AG04450 (cell line): Measurements from ENCODE around the gene SLC39A11. TPM values are rescaled to one million over a fixed set of nuclear protein-coding genes. Genes with fewer than 3 reads are reported as not detected.

Experiments used
- CTCF ChIA-PET: fragments of 300-600, 350-600 bp; formaldehyde crosslinking; extraction: SDS; loops from one replicate; lab custom pipeline; 2022; ENCODE audit warnings: antibody characterized with exemption, inconsistent platforms; lab: Charles Lee
- POLR2A ChIA-PET: fragments of 350-600 bp; formaldehyde crosslinking; extraction: SDS; loops from one replicate; lab custom pipeline; 2021; ENCODE audit warnings: antibody characterized with exemption, inconsistent platforms; lab: Yijun Ruan, JAX
- DNase-seq: peaks from one replicate; pipeline ENCODE4 v3.0.0-alpha.2; 2011; ENCODE audit warnings: low read depth, low spot score
- H3K27ac ChIP-seq: one replicate; pipeline ENCODE4 v1.5.1; 2012; ENCODE audit warnings: low read depth, low read length, control low read depth
- H3K27me3 ChIP-seq: one replicate; pipeline ENCODE4 v1.6.0; 2012; ENCODE audit warnings: low read length; ENCODE audit not compliant: control insufficient read depth, insufficient read depth
- H3K4me3 ChIP-seq: 2 replicates; pipeline ENCODE4 v1.5.1; 2011; ENCODE audit warnings: mild to moderate bottlenecking, low read depth, low read length, control low read depth
- H3K9me3 ChIP-seq: 2 replicates; pipeline ENCODE4 v1.5.1; 2012; ENCODE audit warnings: low read length; ENCODE audit not compliant: control insufficient read depth, insufficient read depth
- polyA plus RNA-seq: library from polyadenylated mRNA; depleted of rRNA; stranded (reverse); fragments of >200 nt; gene quantifications from 2 replicates; pipeline ENCODE4 v1.2.3, GENCODE V29; 2011
- TF ChIP-seq, protein P1 (sequence below): IDR thresholded peaks from 2 replicates; pipeline ENCODE4 v1.5.1; 2011; ENCODE audit warnings: low read depth, low read length, control low read depth, inconsistent platforms

SLC39A11 gene
- polyA plus RNA-seq, 1 experiment = 18.0 TPM

GRCh38 chr17:72972263-72972951, 120.1 kb downstream of the SLC39A11 start:
- H3K9me3 ChIP-seq = no peaks in the 10 kb centered on the region; the same call in 1 of the 2 replicates
- TF ChIP-seq, protein P1, sequence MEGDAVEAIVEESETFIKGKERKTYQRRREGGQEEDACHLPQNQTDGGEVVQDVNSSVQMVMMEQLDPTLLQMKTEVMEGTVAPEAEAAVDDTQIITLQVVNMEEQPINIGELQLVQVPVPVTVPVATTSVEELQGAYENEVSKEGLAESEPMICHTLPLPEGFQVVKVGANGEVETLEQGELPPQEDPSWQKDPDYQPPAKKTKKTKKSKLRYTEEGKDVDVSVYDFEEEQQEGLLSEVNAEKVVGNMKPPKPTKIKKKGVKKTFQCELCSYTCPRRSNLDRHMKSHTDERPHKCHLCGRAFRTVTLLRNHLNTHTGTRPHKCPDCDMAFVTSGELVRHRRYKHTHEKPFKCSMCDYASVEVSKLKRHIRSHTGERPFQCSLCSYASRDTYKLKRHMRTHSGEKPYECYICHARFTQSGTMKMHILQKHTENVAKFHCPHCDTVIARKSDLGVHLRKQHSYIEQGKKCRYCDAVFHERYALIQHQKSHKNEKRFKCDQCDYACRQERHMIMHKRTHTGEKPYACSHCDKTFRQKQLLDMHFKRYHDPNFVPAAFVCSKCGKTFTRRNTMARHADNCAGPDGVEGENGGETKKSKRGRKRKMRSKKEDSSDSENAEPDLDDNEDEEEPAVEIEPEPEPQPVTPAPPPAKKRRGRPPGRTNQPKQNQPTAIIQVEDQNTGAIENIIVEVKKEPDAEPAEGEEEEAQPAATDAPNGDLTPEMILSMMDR = no peak
- POLR2A ChIA-PET = no interaction called here
- no peaks in the 10 kb centered on the region for H3K27me3 ChIP-seq
- no peak overlapping the region for H3K27ac ChIP-seq
- CTCF ChIA-PET = interaction anchor here (2.0 kb wide), 1 partner anchor 13 kb away, joined by 9 read pairs; no protein-coding TSS in a partner anchor
- no peak overlapping the region for H3K4me3 ChIP-seq
- no peak for DNase-seq

DNA sequence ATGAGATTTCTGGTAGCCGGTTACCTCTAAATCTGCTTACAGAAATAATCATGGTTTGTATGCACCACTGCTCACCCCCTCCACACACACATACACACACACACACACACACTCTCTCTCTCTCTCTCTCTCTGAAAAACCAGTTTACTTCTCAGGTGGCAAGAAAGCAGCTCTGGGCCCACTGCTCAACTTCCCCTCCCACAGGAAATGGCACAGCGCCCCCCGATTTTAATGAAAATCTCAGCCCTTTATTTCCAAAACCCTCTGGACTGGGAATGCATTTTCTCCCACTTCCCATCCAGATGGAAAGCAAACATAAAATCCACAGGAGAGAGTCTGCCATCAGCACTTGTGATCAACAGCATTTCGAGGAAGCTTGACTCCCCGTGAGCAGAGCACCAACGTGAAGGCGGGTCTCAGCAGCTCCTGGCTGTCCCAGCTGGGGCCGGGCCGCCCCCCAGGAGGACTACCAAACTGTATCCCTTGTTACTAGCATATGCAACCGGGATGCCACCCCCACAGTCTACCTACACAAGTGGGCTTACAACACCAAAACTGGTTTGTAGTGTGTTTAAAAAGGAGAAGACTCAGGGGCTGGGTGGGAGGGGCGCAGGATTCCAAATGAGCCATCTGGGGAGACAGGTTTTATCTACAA, 121.1 kb downstream of the SLC39A11 start:
- CTCF ChIA-PET = interaction anchor here (2.0 kb wide), 1 partner anchor 14 kb away, joined by 9 read pairs; no protein-coding TSS in a partner anchor
- POLR2A ChIA-PET = no interaction called here

DNA sequence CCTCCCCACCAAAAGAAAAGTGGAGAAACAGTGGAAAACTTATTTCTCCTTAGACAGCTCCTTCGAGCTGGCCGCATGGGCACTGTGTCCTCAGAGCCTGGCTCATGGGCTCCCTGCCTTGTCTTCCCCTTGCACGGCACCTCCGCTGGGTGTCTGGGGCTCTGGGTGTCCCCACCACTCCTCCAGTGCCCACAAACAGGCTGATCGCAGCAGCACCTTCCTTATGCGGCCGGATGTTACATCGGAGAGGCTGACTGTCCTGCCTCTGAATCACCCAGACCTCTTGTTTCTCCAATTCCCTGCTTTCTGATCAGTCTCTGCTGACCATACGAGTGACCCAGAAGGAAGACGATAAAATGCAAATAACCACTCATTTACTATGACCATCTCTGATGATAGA, 121.7 kb downstream of the SLC39A11 start:
- POLR2A ChIA-PET = no interaction called here
- Histone ChIP-seq H3K9me3 (no peaks in the 10 kb centered on the region; the same call in 1 of the 2 replicates), H3K4me3 (no peak overlapping the region), H3K27ac (no peak overlapping the region), H3K27me3 (no peaks in the 10 kb centered on the region)
- no peak for DNase-seq
- CTCF ChIA-PET = interaction anchor here (1.2 kb wide), 1 partner anchor 15 kb away, joined by 12 read pairs; no protein-coding TSS in a partner anchor
- TF ChIP-seq, protein P1 = no peak

More for the DNA sequence above, 121.1 kb downstream of the SLC39A11 start:
- TF ChIP-seq, protein P1 = no peak
- Histone ChIP-seq H3K9me3 (no peaks in the 10 kb centered on the region; the same call in 1 of the 2 replicates), H3K4me3 (no peak overlapping the region), H3K27ac (no peak overlapping the region), H3K27me3 (no peaks in the 10 kb centered on the region)
- DNase-seq = no peak

DNA sequence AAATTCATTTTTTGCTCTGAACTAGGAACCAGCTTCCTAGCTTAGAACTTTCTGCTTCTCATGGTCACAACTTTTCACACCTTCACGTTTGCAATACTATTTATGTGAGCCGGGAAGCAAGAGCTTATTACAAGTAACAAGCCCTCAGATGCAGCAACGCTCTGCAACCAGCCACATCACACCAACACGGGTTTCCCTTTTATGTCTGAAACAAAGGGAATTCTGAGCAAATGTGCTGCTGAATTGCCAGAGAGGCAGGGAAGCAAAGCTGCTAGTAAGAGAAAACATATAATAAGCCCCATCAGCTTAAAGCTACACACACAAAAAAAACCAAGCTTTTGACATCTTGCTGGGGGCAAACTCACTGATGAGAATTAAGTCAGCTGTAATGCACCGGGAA, 122.2 kb downstream of the SLC39A11 start:
- TF ChIP-seq, protein P1 = no peak
- Histone ChIP-seq H3K9me3 (no peaks in the 10 kb centered on the region; the same call in 1 of the 2 replicates), H3K27ac (no peak overlapping the region), H3K27me3 (no peaks in the 10 kb centered on the region), H3K4me3 (no peak overlapping the region)
- no peak for DNase-seq
- CTCF ChIA-PET = interaction anchor here (0.9 to 1.2 kb wide), 2 partner anchors 16 to 221 kb away, joined by 3 to 12 read pairs; no protein-coding TSS in a partner anchor
- POLR2A ChIA-PET = no interaction called here
